Measurements from ENCODE around the gene ASCL3. TPM values are rescaled to one million over a fixed set of nuclear protein-coding genes. Genes with fewer than 3 reads are reported as not detected.

The ASCL3 gene
- total and polyA plus RNA-seq, 2 of the 8 experiments (the other 6 are each of a cell fraction or from before 2014, with no cell fraction given) = not detected

DNA sequence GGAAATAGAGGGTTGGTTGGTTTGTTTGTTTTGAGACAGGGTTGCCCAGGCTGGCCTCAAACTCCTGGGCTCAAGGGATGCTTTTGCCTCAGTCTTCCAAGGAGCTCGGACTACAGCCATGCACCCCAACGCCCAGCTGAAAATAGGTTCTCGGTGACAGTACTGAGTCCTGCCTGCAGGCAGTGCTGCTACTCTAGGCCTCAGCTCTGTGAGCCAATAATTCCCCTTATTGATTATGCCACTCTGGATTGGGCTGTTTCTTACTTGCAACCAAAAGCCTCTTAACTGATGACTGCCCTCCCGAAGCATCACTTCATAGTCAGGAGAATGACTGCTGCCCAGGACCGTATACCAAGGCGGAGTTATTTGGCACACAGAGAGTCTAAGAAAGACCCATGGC, 8.9 kb downstream of the ASCL3 start:
- no peak overlapping the region for H4K5ac ChIP-seq (ENCODE audit: insufficient read length, low read depth, low read length)
- no peaks in the 10 kb centered on the region for H3K36me3 ChIP-seq (ENCODE audit: control insufficient read depth in 2 of 4, insufficient read depth in 4 of 4, low read length in 3 of 4)
- no peak overlapping the region for H3K14ac ChIP-seq (ENCODE audit: insufficient read length)
- no peak overlapping the region for H3K4me3 ChIP-seq (ENCODE audit: extremely low read depth in 1 of 4, insufficient read depth in 2 of 4, low read depth in 3 of 4, low read length in 4 of 4)
- no peak overlapping the region for H3K9ac ChIP-seq (replicated peaks in 1 of 4; ENCODE audit: extremely low read depth in 1 of 4, low read depth in 3 of 4, low read length in 3 of 4)
- no peak overlapping the region for H3K4ac ChIP-seq (replicated peaks; ENCODE audit: insufficient read length, low read depth, low read length)
- H4K8ac ChIP-seq (ENCODE audit: extremely low read depth, insufficient read depth, low read length) = no peak overlapping the region
- H3K23me2 ChIP-seq (ENCODE audit: low read depth, low read length) = no peaks in the 10 kb centered on the region
- H3K79me1 ChIP-seq (ENCODE audit: low read depth, low read length) = no peaks in the 10 kb centered on the region
- no peak overlapping the region for H2BK120ac ChIP-seq (replicated peaks; ENCODE audit: low read depth, low read length)
- no peaks in the 10 kb centered on the region for H3K27me3 ChIP-seq (replicated peaks in 1 of 4; ENCODE audit: control insufficient read depth in 3 of 4, extremely low read depth in 1 of 4, insufficient read depth in 3 of 4, low read length in 3 of 4)
- no peak overlapping the region for H2BK5ac ChIP-seq (ENCODE audit: low read depth, low read length)
- H2BK12ac ChIP-seq (ENCODE audit: low read depth, low read length) = no peak overlapping the region
- no peak overlapping the region for H2AK5ac ChIP-seq (ENCODE audit: low read depth, low read length)
- H3K23ac ChIP-seq (ENCODE audit: insufficient read length) = no peak overlapping the region
- no peaks in the 10 kb centered on the region for H3K9me3 ChIP-seq (ENCODE audit: insufficient read depth in 2 of 2, low read depth in 1 of 2, low read length in 1 of 2)
- no peak overlapping the region for H3K56ac ChIP-seq (replicated peaks; ENCODE audit: insufficient read length, low read depth, low read length)
- WGBS, 2 experiments (ENCODE audit: extremely low coverage in 1 of 2, insufficient coverage in 1 of 2, insufficient read length in 1 of 2, insufficient replicate concordance in 2 of 2, low coverage in 1 of 2, low lambda C conversion rate in 2 of 2, missing lambda C conversion rate in 1 of 2) = 93% methylated on average over 6 of the region's 6 CpGs; no CpG with 5 or more reads in 1 of the 2 experiments
- H2BK15ac ChIP-seq (ENCODE audit: low read length) = no peak overlapping the region
- TF ChIP-seq RAD21 (IDR thresholded peaks at IDR 0.05 in 1 of 2, conservative IDR thresholded peaks at IDR 0.05 in 1 of 2; ENCODE audit: low read depth in 2 of 2, low read length in 2 of 2) (peak; percentile 67 to 80), NRF1 (IDR thresholded peaks at IDR 0.05; ENCODE audit: low read depth, low read length) (no peak)
- TF ChIP-seq, protein P1, sequence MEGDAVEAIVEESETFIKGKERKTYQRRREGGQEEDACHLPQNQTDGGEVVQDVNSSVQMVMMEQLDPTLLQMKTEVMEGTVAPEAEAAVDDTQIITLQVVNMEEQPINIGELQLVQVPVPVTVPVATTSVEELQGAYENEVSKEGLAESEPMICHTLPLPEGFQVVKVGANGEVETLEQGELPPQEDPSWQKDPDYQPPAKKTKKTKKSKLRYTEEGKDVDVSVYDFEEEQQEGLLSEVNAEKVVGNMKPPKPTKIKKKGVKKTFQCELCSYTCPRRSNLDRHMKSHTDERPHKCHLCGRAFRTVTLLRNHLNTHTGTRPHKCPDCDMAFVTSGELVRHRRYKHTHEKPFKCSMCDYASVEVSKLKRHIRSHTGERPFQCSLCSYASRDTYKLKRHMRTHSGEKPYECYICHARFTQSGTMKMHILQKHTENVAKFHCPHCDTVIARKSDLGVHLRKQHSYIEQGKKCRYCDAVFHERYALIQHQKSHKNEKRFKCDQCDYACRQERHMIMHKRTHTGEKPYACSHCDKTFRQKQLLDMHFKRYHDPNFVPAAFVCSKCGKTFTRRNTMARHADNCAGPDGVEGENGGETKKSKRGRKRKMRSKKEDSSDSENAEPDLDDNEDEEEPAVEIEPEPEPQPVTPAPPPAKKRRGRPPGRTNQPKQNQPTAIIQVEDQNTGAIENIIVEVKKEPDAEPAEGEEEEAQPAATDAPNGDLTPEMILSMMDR (IDR thresholded peaks at IDR 0.05; ENCODE audit: control extremely low read depth in 1 of 3, insufficient read depth in 1 of 3, low read depth in 1 of 3, low read length in 3 of 3) = peak; percentile 52 to 69 (median 61)
- no peak for DNase-seq (ENCODE audit: low read depth in 1 of 2, low spot score in 2 of 2)
- ChIA-PET POLR2A (ENCODE audit: partially characterized antibody) (interaction anchor here (0.9 to 1.2 kb wide), 3 partner anchors 9 to 245 kb away, joined by 3 to 4 read pairs (median 4); partner anchors contain the start of gene ASCL3), CTCF (ENCODE audit: partially characterized antibody) (interaction anchor here (0.7 to 2.6 kb wide), 14 partner anchors 9 to 601 kb away, joined by 3 to 14 read pairs (median 4); partner anchors contain the start of genes ASCL3 and TMEM9B)
- no peak overlapping the region for H3K27ac ChIP-seq (ENCODE audit: low read depth, low read length)
- no peaks in the 10 kb centered on the region for H3K79me2 ChIP-seq (ENCODE audit: control insufficient read depth in 1 of 2, insufficient read depth in 2 of 2, low read length in 2 of 2)
- no peak overlapping the region for H3K18ac ChIP-seq (ENCODE audit: extremely low read depth, low read length)
- FAIRE-seq = peak; percentile 48
- H3K4me2 ChIP-seq (ENCODE audit: insufficient read depth in 1 of 2, low read depth in 2 of 2, low read length in 2 of 2) = no peak overlapping the region
- H2AFZ ChIP-seq (ENCODE audit: low read length) = no peak overlapping the region
- peaks cover 0 to 8% (median 1%) of the 10 kb centered on the region in 4 experiments; a peak in 2 of 7 replicates for H3K4me1 ChIP-seq (replicated peaks in 1 of 4; ENCODE audit: control insufficient read depth in 3 of 4, insufficient read depth in 4 of 4, low read length in 3 of 4)
- H4K91ac ChIP-seq (replicated peaks; ENCODE audit: insufficient read length, low read length) = no peak overlapping the region
- no peak overlapping the region for H2BK20ac ChIP-seq (ENCODE audit: low read length)
- no peaks in the 10 kb centered on the region for H4K20me1 ChIP-seq (replicated peaks in 1 of 2; ENCODE audit: control insufficient read depth in 1 of 2, insufficient read depth in 2 of 2, low read length in 2 of 2)

Data from H1 (cell line).